ENCODE measurements around the gene NUDT1.

The NUDT1 gene

GRCh38 chr7:2209146-2209960 lies 32.7 kb upstream of the NUDT1 start:
- Histone ChIP-seq H3K36me3 (peaks cover 52% of the 10 kb centered on the region), H3K4me3 (ENCODE audit: low read depth, low read length) (no peak overlapping the region), H3K4me1 (no peaks in the 10 kb centered on the region), H3K27me3 (no peaks in the 10 kb centered on the region), H3K9me3 (no peaks in the 10 kb centered on the region)
- TF ChIP-seq CTCF (IDR thresholded peaks at IDR 0.05; ENCODE audit: low read depth, low read length), result peak; percentile 88
- DNase-seq, result peak; percentile 88

- no peaks in the 10 kb centered on the region for H3K9me3 ChIP-seq
- no peak overlapping the region for H3K4me3 ChIP-seq (ENCODE audit: low read depth, low read length)
- no peak for TF ChIP-seq CTCF (IDR thresholded peaks at IDR 0.05; ENCODE audit: low read depth, low read length)
- H3K4me1 ChIP-seq, result no peaks in the 10 kb centered on the region
- no peaks in the 10 kb centered on the region for H3K27me3 ChIP-seq
- DNase-seq, result no peak
- H3K36me3 ChIP-seq, result peaks cover 56% of the 10 kb centered on the region
Observed at GRCh38 chr7:2209961-2210323, 32.1 kb upstream of the NUDT1 start.

- TF ChIP-seq CTCF (IDR thresholded peaks at IDR 0.05; ENCODE audit: low read depth, low read length), result no peak
- DNase-seq, result no peak
- no peaks in the 10 kb centered on the region for H3K9me3 ChIP-seq
- peaks cover 61% of the 10 kb centered on the region for H3K36me3 ChIP-seq
- no peak overlapping the region for H3K4me3 ChIP-seq (ENCODE audit: low read depth, low read length)
- H3K4me1 ChIP-seq, result no peaks in the 10 kb centered on the region
- no peaks in the 10 kb centered on the region for H3K27me3 ChIP-seq
Observed at GRCh38 chr7:2210551-2211258, 31.3 kb upstream of the NUDT1 start.

- H3K4me1 ChIP-seq, result no peaks in the 10 kb centered on the region
- peaks cover 65% of the 10 kb centered on the region for H3K36me3 ChIP-seq
- no peak for TF ChIP-seq CTCF (IDR thresholded peaks at IDR 0.05; ENCODE audit: low read depth, low read length)
- no peak overlapping the region for H3K4me3 ChIP-seq (ENCODE audit: low read depth, low read length)
- H3K27me3 ChIP-seq, result no peaks in the 10 kb centered on the region
- no peak for DNase-seq
- no peaks in the 10 kb centered on the region for H3K9me3 ChIP-seq
Observed at GRCh38 chr7:2211259-2211880, 30.7 kb upstream of the NUDT1 start.

GRCh38 chr7:2211926-2212325 lies 30.1 kb upstream of the NUDT1 start:
- no peak for TF ChIP-seq CTCF (IDR thresholded peaks at IDR 0.05; ENCODE audit: low read depth, low read length)
- no peak overlapping the region for H3K4me3 ChIP-seq (ENCODE audit: low read depth, low read length)
- H3K9me3 ChIP-seq, result no peaks in the 10 kb centered on the region
- DNase-seq, result no peak
- no peaks in the 10 kb centered on the region for H3K4me1 ChIP-seq
- H3K36me3 ChIP-seq, result peaks cover 68% of the 10 kb centered on the region
- no peaks in the 10 kb centered on the region for H3K27me3 ChIP-seq
